ENCODE measurements around the gene SLC12A4. TPM values are rescaled to one million over a fixed set of nuclear protein-coding genes. Genes with fewer than 3 reads are reported as not detected.
"Not testable (repeated sequence)": the region's sequence is repeated elsewhere in the genome, so short reads cannot be mapped to it uniquely, and the experiment has no call there.

Gene SLC12A4
- polyA plus RNA-seq (2011; rRNA removed): 64.4 and 115 TPM in 2 replicates
- polyA minus RNA-seq (2011; rRNA and poly(A)+ RNA removed): 116 and 148 TPM in 2 replicates

- CTCF ChIA-PET: interaction anchor here (0.6 to 2.8 kb wide), 2 partner anchors 72 to 152 kb away, joined by 3 to 15 read pairs; no protein-coding TSS in a partner anchor
- DNase-seq (ENCODE audit: low read depth): peak; percentile 18
- POLR2A ChIA-PET: no interaction called here
- H3K4me3 ChIP-seq (ENCODE audit: low read depth, low read length): peak within 1 kb of the TSS; percentile 80
- no peaks in the 10 kb centered on the region for H3K27me3 ChIP-seq (ENCODE audit: control insufficient read depth, insufficient read depth, low read length)
- TF ChIP-seq CTCF (IDR thresholded peaks at IDR 0.05; ENCODE audit: insufficient read depth, low read depth, low read length): peak; percentile 10; the same call in 1 of the 2 replicates
- peaks cover 4% of the 10 kb centered on the region for H3K36me3 ChIP-seq (ENCODE audit: control insufficient read depth, insufficient read depth, low read length)
These were observed at the start of gene SLC12A4 for GRCh38 chr16:67968400-67969253. Gene SLC12A4, minus strand, starts transcription at chr16:67968637. Its CDS starts 84 bp downstream, at chr16:67968553.

- POLR2A ChIA-PET: no interaction called here
- Histone ChIP-seq H3K36me3 (ENCODE audit: control insufficient read depth, insufficient read depth, low read length) (no peaks in the 10 kb centered on the region), H3K4me3 (ENCODE audit: low read depth, low read length) (no peak within 1 kb of the TSS), H3K27me3 (ENCODE audit: control insufficient read depth, insufficient read depth, low read length) (no peaks in the 10 kb centered on the region)
- no peak for DNase-seq (ENCODE audit: low read depth)
- CTCF ChIA-PET: interaction anchor here (1.3 kb wide), 1 partner anchor 13 kb away, joined by 4 read pairs; no protein-coding TSS in a partner anchor
- TF ChIP-seq CTCF (IDR thresholded peaks at IDR 0.05; ENCODE audit: insufficient read depth, low read depth, low read length): no peak
These were observed 47.2 kb upstream of the SLC12A4 start, which contains the start of gene DPEP2NB for GRCh38 chr16:68015681-68016080. Gene DPEP2NB, minus strand, starts transcription at chr16:68015911. Its CDS starts 141 bp downstream, at chr16:68015770.

GRCh38 chr16:68013440-68013839 is 45.0 kb upstream of the SLC12A4 start:
- no peaks in the 10 kb centered on the region for H3K36me3 ChIP-seq (ENCODE audit: control insufficient read depth, insufficient read depth, low read length)
- CTCF ChIA-PET: no interaction called here
- no peak for DNase-seq (ENCODE audit: low read depth)
- H3K4me3 ChIP-seq (ENCODE audit: low read depth, low read length): no peak overlapping the region
- peaks cover 4% of the 10 kb centered on the region for H3K27me3 ChIP-seq (ENCODE audit: control insufficient read depth, insufficient read depth, low read length)
- no peak for TF ChIP-seq CTCF (IDR thresholded peaks at IDR 0.05; ENCODE audit: insufficient read depth, low read depth, low read length)
- POLR2A ChIA-PET: no interaction called here

GRCh38 chr16:68009872-68010271 is 41.4 kb upstream of the SLC12A4 start:
- CTCF ChIA-PET: interaction anchor here (0.6 kb wide), 1 partner anchor 9 kb away, joined by 3 read pairs; no protein-coding TSS in a partner anchor
- not testable (repeated sequence) for DNase-seq (ENCODE audit: low read depth)

GRCh38 chr16:68009157-68009735 is 40.8 kb upstream of the SLC12A4 start:
- H3K4me3 ChIP-seq (ENCODE audit: low read depth, low read length): no peak overlapping the region
- peaks cover 4% of the 10 kb centered on the region for H3K27me3 ChIP-seq (ENCODE audit: control insufficient read depth, insufficient read depth, low read length)
- no peaks in the 10 kb centered on the region for H3K36me3 ChIP-seq (ENCODE audit: control insufficient read depth, insufficient read depth, low read length)
- ChIA-PET CTCF (no interaction called here), POLR2A (no interaction called here)
- no peak for TF ChIP-seq CTCF (IDR thresholded peaks at IDR 0.05; ENCODE audit: insufficient read depth, low read depth, low read length)
- DNase-seq (ENCODE audit: low read depth): no peak

More at GRCh38 chr16:68009872-68010271, 41.4 kb upstream of the SLC12A4 start:
- H3K4me3 ChIP-seq (ENCODE audit: low read depth, low read length); POLR2A ChIA-PET; H3K36me3 ChIP-seq (ENCODE audit: control insufficient read depth, insufficient read depth, low read length); H3K27me3 ChIP-seq (ENCODE audit: control insufficient read depth, insufficient read depth, low read length): not testable (repeated sequence)
